MM.1S (cell line): Measurements from ENCODE around the gene PAOX.
A peak's percentile ranks its signal among the peaks of the same experiment; 100 is the strongest.

Source experiments
- DNase-seq: peaks from one replicate; pipeline ENCODE4 v3.0.0-alpha.2; 2015
- H2AFZ ChIP-seq: fragments of 300-600 bp; sonication (generic); 2 replicates; pipeline ENCODE4 v1.6.0; 2016; ENCODE audit warnings: antibody characterized with exemption, low read length
- H3F3A ChIP-seq: fragments of 300-600 bp; sonication (generic); 2 replicates; pipeline ENCODE4 v1.6.1; 2016; ENCODE audit warnings: mild to moderate bottlenecking, antibody characterized with exemption, low read length, moderate library complexity, mixed read lengths; ENCODE audit not compliant: insufficient read depth
- H3K27ac ChIP-seq: fragments of 300-600 bp; sonication (generic); 2 replicates; pipeline ENCODE4 v1.5.1; 2016; ENCODE audit warnings: mild to moderate bottlenecking, low read length
- H3K27me3 ChIP-seq: fragments of 300-600 bp; sonication (generic); replicated peaks from 2 replicates; pipeline ENCODE4 v1.6.0; 2016; ENCODE audit warnings: low read length; ENCODE audit not compliant: insufficient read depth
- H3K36me3 ChIP-seq: fragments of 300-600 bp; sonication (generic); replicated peaks from 2 replicates; pipeline ENCODE4 v1.6.1; 2016; ENCODE audit warnings: mild to moderate bottlenecking, low read length, mixed read lengths; ENCODE audit not compliant: insufficient read depth
- H3K4me1 ChIP-seq: fragments of 300-600 bp; sonication (generic); 2 replicates; pipeline ENCODE4 v1.6.1; 2016; ENCODE audit warnings: low read length, mixed read lengths
- H3K4me2 ChIP-seq: fragments of 300-600 bp; sonication (generic); 2 replicates; pipeline ENCODE4 v1.6.0; 2016; ENCODE audit warnings: low read depth, low read length
- H3K4me3 ChIP-seq: fragments of 300-600 bp; sonication (generic); 2 replicates; pipeline ENCODE4 v1.5.1; 2016; ENCODE audit warnings: low read length, mixed read lengths
- H3K79me2 ChIP-seq: fragments of 300-600 bp; sonication (generic); 2 replicates; pipeline ENCODE4 v1.6.1; 2016; ENCODE audit warnings: mixed run types, low read length, mixed read lengths
- H3K9ac ChIP-seq: fragments of 300-600 bp; sonication (generic); 2 replicates; pipeline ENCODE4 v1.6.1; 2016; ENCODE audit warnings: low read length, mixed read lengths
- H3K9me2 ChIP-seq: fragments of 300-600 bp; sonication (generic); replicated peaks from 2 replicates; pipeline ENCODE4 v1.6.1; 2016; ENCODE audit warnings: mild to moderate bottlenecking, low read length, mixed read lengths; ENCODE audit not compliant: insufficient read depth
- H3K9me3 ChIP-seq: fragments of 300-600 bp; sonication (generic); replicated peaks from 2 replicates; pipeline ENCODE4 v1.6.1; 2016; ENCODE audit warnings: mild to moderate bottlenecking, low read length, mixed read lengths; ENCODE audit not compliant: insufficient read depth
- H4K20me1 ChIP-seq: fragments of 300-600 bp; sonication (generic); 2 replicates; pipeline ENCODE4 v1.6.1; 2016; ENCODE audit warnings: mild to moderate bottlenecking, low read length, moderate library complexity, mixed read lengths; ENCODE audit not compliant: insufficient read depth
- CTCF ChIP-seq: fragments of 300-600 bp; sonication (generic); IDR thresholded peaks from 2 replicates; pipeline ENCODE4 v1.5.1; 2016; ENCODE audit warnings: antibody characterized with exemption, low read length, mixed read lengths
- EZH2 ChIP-seq: fragments of 300-600 bp; sonication (generic); optimal IDR thresholded peaks from 2 replicates; pipeline ENCODE3; 2017; ENCODE audit warnings: low read depth, mild to moderate bottlenecking, antibody characterized with exemption, low read length, mixed read lengths
- EZH2phosphoT487 ChIP-seq: fragments of 300-600 bp; sonication (generic); IDR thresholded peaks from 2 replicates; pipeline ENCODE4 v1.6.1; 2018; ENCODE audit warnings: antibody characterized with exemption, low read length

The PAOX gene

GRCh38 chr10:133334503-133335245, 44.4 kb upstream of the PAOX start:
- Histone ChIP-seq H2AFZ (no peak overlapping the region), H3K9ac (no peak overlapping the region), H3K4me1 (no peaks in the 10 kb centered on the region), H3K79me2 (no peaks in the 10 kb centered on the region), H3K36me3 (no peaks in the 10 kb centered on the region), H3K4me2 (no peak overlapping the region), H3F3A (no peaks in the 10 kb centered on the region), H3K4me3 (no peak overlapping the region), H3K27me3 (peaks cover 39% of the 10 kb centered on the region), H3K27ac (no peak overlapping the region), H4K20me1 (no peaks in the 10 kb centered on the region), H3K9me2 (no peaks in the 10 kb centered on the region), H3K9me3 (no peaks in the 10 kb centered on the region)
- TF ChIP-seq EZH2, result no peak
- no peak for TF ChIP-seq EZH2phosphoT487
- TF ChIP-seq CTCF, result no peak
- no peak for DNase-seq

GRCh38 chr10:133335246-133336117, 43.6 kb upstream of the PAOX start:
- Histone ChIP-seq H3K9ac (no peak overlapping the region), H3K79me2 (no peaks in the 10 kb centered on the region), H3K4me3 (no peak overlapping the region), H3K4me2 (peak overlapping the region; percentile 27; the same call in 1 of the 2 replicates), H3K4me1 (no peaks in the 10 kb centered on the region), H3F3A (no peaks in the 10 kb centered on the region), H3K9me3 (no peaks in the 10 kb centered on the region), H2AFZ (no peak overlapping the region), H3K27me3 (peaks cover 47% of the 10 kb centered on the region), H3K27ac (no peak overlapping the region), H3K9me2 (no peaks in the 10 kb centered on the region), H3K36me3 (no peaks in the 10 kb centered on the region), H4K20me1 (no peaks in the 10 kb centered on the region)
- TF ChIP-seq EZH2phosphoT487 (no peak), CTCF (no peak), EZH2 (no peak)
- no peak for DNase-seq

GRCh38 chr10:133336118-133336576, 42.9 kb upstream of the PAOX start:
- Histone ChIP-seq H3K36me3 (no peaks in the 10 kb centered on the region), H3K79me2 (no peaks in the 10 kb centered on the region), H4K20me1 (no peaks in the 10 kb centered on the region), H3K4me3 (no peak overlapping the region), H3K9ac (no peak overlapping the region), H3K4me1 (no peaks in the 10 kb centered on the region), H3K27me3 (peaks cover 48% of the 10 kb centered on the region), H3F3A (no peaks in the 10 kb centered on the region), H3K9me2 (no peaks in the 10 kb centered on the region), H3K27ac (no peak overlapping the region), H3K4me2 (no peak overlapping the region), H3K9me3 (no peaks in the 10 kb centered on the region), H2AFZ (no peak overlapping the region)
- TF ChIP-seq EZH2phosphoT487 (no peak), EZH2 (no peak), CTCF (no peak)
- no peak for DNase-seq
